GM23338 (cell line): ENCODE results near the gene FYB2. TPM values are rescaled to one million over a fixed set of nuclear protein-coding genes. Genes with fewer than 3 reads are reported as not detected.

ENCODE experiments used
- ATAC-seq: fragments of 200-7000 bp; cut with Tn5 transposase; 3 replicates; pipeline ENCODE4 v1.9.1; 2020
- DNase-seq: peaks from one replicate; pipeline ENCODE4 v3.0.0-alpha.2; 2015; ENCODE audit warnings: low spot score
- H2AFZ ChIP-seq: fragments of 200-600 bp; sonication (generic); 2 replicates; pipeline ENCODE4 v1.8.0; 2016; ENCODE audit warnings: antibody characterized with exemption, mild to moderate bottlenecking, moderate library complexity
- H3F3A ChIP-seq: fragments of 200-600 bp; sonication (generic); replicated peaks from 2 replicates; pipeline ENCODE4 v1.8.0; 2017; ENCODE audit warnings: antibody characterized with exemption, mixed run types, low read depth
- H3K27ac ChIP-seq: fragments of 200-600 bp; sonication (generic); 2 replicates; pipeline ENCODE4 v1.6.1; 2016; ENCODE audit warnings: low read depth
- H3K27me3 ChIP-seq: fragments of 200-600 bp; sonication (generic); 2 replicates; pipeline ENCODE4 v1.8.0; 2016; ENCODE audit warnings: mild to moderate bottlenecking, mixed run types, moderate library complexity; ENCODE audit not compliant: insufficient read depth
- H3K36me3 ChIP-seq: fragments of 200-600 bp; sonication (generic); 2 replicates; pipeline ENCODE4 v1.8.0; 2016; ENCODE audit warnings: mild to moderate bottlenecking; ENCODE audit not compliant: insufficient read depth
- H3K4me1 ChIP-seq: fragments of 200-600 bp; sonication (generic); 2 replicates; pipeline ENCODE4 v1.8.0; 2016; ENCODE audit warnings: mild to moderate bottlenecking, moderate library complexity; ENCODE audit not compliant: insufficient read depth
- H3K4me2 ChIP-seq: fragments of 200-600 bp; sonication (generic); 2 replicates; pipeline ENCODE4 v1.7.1; 2017; ENCODE audit warnings: mixed run types
- H3K4me3 ChIP-seq: fragments of 200-600 bp; sonication (generic); 2 replicates; pipeline ENCODE4 v1.6.1; 2016; ENCODE audit warnings: mixed run types
- H3K79me2 ChIP-seq: fragments of 200-600 bp; sonication (generic); replicated peaks from 2 replicates; pipeline ENCODE4 v1.8.0; 2017; ENCODE audit warnings: mild to moderate bottlenecking; ENCODE audit not compliant: insufficient read depth
- H3K9me2 ChIP-seq: fragments of 200-600 bp; sonication (generic); 2 replicates; pipeline ENCODE4 v1.8.0; 2017; ENCODE audit not compliant: insufficient read depth
- H4K20me1 ChIP-seq: fragments of 200-600 bp; sonication (generic); replicated peaks from 2 replicates; pipeline ENCODE4 v1.8.0; 2017; ENCODE audit warnings: mild to moderate bottlenecking; ENCODE audit not compliant: insufficient read depth
- H3K27ac Mint-ChIP-seq: 2 replicates; pipeline ENCODE4 v1.8.0; 2020; ENCODE audit warnings: inconsistent platforms, mild to moderate bottlenecking, moderate library complexity, mixed read lengths
- H3K27me3 Mint-ChIP-seq: 3 replicates; pipeline ENCODE4 v1.8.0; 2022; ENCODE audit warnings: low read depth, mild to moderate bottlenecking, moderate library complexity, mixed read lengths, inconsistent platforms; ENCODE audit not compliant: insufficient read depth, poor library complexity
- H3K36me3 Mint-ChIP-seq: 3 replicates; pipeline ENCODE4 v1.8.0; 2021; ENCODE audit warnings: low read depth, mild to moderate bottlenecking, inconsistent platforms, moderate library complexity, mixed read lengths
- H3K4me1 Mint-ChIP-seq: 3 replicates; pipeline ENCODE4 v1.8.0; 2020; ENCODE audit warnings: mild to moderate bottlenecking, inconsistent platforms, mixed read lengths
- H3K4me3 Mint-ChIP-seq: 3 replicates; pipeline ENCODE4 v1.8.0; 2021; ENCODE audit warnings: moderate library complexity, mild to moderate bottlenecking, inconsistent platforms, mixed read lengths
- H3K9me3 Mint-ChIP-seq: 3 replicates; pipeline ENCODE4 v1.8.0; 2020; ENCODE audit warnings: moderate library complexity, mild to moderate bottlenecking, inconsistent platforms, mixed read lengths
- CREB1 ChIP-seq: fragments of 250-450 bp; sonication (Bioruptor Pico); IDR thresholded peaks from 2 replicates; pipeline ENCODE4 v1.5.0; 2020; ENCODE audit warnings: low read depth, mild to moderate bottlenecking, moderate library complexity
- EZH2 ChIP-seq: fragments of 200-600 bp; sonication (generic); IDR thresholded peaks from one replicate; pipeline ENCODE4 v1.8.0; 2017; ENCODE audit warnings: antibody characterized with exemption, mild to moderate bottlenecking, low read depth; ENCODE audit not compliant: unreplicated experiment
- EZH2phosphoT487 ChIP-seq: fragments of 200-600 bp; sonication (generic); IDR thresholded peaks from one replicate; pipeline ENCODE4 v1.8.1; 2018; ENCODE audit warnings: antibody characterized with exemption; ENCODE audit not compliant: unreplicated experiment
- NANOG ChIP-seq: IDR thresholded peaks from 2 replicates; pipeline ENCODE4 v1.6.1; 2016; ENCODE audit warnings: antibody characterized with exemption, borderline replicate concordance
- polyA plus RNA-seq: library from polyadenylated mRNA; unstranded; fragments of >200 nt; fragmentation: Nextera tagmentation; extraction: Ambion mirVana; gene quantifications from 2 replicates; pipeline ENCODE4 v1.2.1, GENCODE V29; 2016
- total RNA-seq: library from RNA; depleted of rRNA; stranded (reverse); fragments of >200 nt; shearing (Covaris generic); gene quantifications from 2 replicates; pipeline ENCODE4 v1.2.3, GENCODE V29; 2014
- TF ChIP-seq, protein P1 (sequence below): IDR thresholded peaks from one replicate; pipeline ENCODE4 v1.6.1; 2018; ENCODE audit warnings: antibody characterized with exemption; ENCODE audit not compliant: unreplicated experiment
- TF ChIP-seq, protein P2 (sequence below): IDR thresholded peaks from 2 replicates; pipeline ENCODE4 v1.6.1; 2016; ENCODE audit warnings: antibody characterized with exemption
- TF ChIP-seq, protein P3 (sequence below): fragments of 250-450 bp; sonication (Bioruptor Pico); IDR thresholded peaks from 2 replicates; pipeline ENCODE4 v1.5.0; 2020; ENCODE audit warnings: mild to moderate bottlenecking, moderate library complexity

The FYB2 gene
- total and polyA plus RNA-seq, 2 experiments from 2014 or later = 0.39 TPM; not detected in 1

DNA sequence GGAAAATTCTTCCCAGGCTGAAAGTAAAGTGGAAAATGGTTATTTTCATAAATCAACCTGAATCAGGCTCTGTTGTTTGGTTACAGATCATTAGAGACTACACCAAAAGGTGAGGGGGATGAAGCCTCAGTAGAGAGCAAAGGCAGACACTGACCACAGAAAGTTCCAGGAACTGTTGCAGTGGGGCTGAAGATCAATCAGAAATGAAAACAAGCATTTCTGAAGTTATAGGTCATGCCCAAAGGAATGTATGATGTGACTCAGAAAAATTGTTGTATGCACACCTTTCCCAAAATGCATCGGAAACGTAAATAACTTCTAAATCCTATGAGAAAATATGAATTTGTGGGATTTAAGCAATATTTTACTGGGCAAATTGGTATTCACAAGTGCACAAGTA lies 63.3 kb downstream of the FYB2 start (continued):
- TF ChIP-seq, protein P1, sequence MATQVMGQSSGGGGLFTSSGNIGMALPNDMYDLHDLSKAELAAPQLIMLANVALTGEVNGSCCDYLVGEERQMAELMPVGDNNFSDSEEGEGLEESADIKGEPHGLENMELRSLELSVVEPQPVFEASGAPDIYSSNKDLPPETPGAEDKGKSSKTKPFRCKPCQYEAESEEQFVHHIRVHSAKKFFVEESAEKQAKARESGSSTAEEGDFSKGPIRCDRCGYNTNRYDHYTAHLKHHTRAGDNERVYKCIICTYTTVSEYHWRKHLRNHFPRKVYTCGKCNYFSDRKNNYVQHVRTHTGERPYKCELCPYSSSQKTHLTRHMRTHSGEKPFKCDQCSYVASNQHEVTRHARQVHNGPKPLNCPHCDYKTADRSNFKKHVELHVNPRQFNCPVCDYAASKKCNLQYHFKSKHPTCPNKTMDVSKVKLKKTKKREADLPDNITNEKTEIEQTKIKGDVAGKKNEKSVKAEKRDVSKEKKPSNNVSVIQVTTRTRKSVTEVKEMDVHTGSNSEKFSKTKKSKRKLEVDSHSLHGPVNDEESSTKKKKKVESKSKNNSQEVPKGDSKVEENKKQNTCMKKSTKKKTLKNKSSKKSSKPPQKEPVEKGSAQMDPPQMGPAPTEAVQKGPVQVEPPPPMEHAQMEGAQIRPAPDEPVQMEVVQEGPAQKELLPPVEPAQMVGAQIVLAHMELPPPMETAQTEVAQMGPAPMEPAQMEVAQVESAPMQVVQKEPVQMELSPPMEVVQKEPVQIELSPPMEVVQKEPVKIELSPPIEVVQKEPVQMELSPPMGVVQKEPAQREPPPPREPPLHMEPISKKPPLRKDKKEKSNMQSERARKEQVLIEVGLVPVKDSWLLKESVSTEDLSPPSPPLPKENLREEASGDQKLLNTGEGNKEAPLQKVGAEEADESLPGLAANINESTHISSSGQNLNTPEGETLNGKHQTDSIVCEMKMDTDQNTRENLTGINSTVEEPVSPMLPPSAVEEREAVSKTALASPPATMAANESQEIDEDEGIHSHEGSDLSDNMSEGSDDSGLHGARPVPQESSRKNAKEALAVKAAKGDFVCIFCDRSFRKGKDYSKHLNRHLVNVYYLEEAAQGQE = no peak
- TF ChIP-seq, protein P2, sequence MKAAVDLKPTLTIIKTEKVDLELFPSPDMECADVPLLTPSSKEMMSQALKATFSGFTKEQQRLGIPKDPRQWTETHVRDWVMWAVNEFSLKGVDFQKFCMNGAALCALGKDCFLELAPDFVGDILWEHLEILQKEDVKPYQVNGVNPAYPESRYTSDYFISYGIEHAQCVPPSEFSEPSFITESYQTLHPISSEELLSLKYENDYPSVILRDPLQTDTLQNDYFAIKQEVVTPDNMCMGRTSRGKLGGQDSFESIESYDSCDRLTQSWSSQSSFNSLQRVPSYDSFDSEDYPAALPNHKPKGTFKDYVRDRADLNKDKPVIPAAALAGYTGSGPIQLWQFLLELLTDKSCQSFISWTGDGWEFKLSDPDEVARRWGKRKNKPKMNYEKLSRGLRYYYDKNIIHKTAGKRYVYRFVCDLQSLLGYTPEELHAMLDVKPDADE = no peak

DNA sequence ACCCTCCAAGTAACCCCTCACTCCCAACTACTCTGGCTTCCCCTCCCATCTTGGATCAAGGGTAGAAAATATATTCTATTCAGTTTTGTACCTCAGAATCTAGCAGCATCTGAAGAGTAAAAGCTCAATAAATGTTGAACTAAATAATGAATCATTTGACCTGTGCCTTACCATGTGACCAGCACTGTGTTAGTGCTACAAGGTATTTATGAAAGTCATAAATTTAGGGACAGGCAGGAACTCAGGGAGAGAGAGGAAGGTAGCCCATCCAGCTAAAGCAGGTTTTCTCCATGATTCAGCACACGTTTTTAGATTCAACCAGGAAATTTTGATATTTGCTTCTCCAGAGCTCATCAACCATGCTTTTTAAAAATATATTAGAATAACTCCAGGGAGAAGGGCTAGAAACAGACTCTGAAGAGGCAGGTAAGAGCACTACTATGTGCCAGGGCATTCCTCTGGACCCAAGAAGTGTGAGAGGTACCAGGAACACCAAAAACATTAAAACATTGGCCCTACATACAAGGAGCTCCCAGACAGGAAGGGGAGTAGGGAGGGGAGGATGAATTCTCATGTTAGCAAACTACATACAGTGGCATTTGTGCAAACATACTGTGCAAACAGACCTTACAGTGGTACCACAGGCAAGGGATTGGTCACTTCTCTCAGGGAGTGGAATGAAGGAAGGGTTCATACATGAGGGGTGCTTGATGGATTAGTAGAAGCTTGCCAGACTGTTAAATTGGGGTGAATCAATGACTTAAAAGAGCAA lies 64.3 kb downstream of the FYB2 start:
- Histone ChIP-seq H3K9me2 (no peaks in the 10 kb centered on the region), H2AFZ (no peak overlapping the region), H3K4me3 (no peak overlapping the region), H3K79me2 (no peaks in the 10 kb centered on the region), H3K36me3 (no peaks in the 10 kb centered on the region), H3F3A (no peaks in the 10 kb centered on the region), H4K20me1 (no peaks in the 10 kb centered on the region), H3K4me2 (no peak overlapping the region), H3K27ac (no peak overlapping the region), H3K27me3 (no peaks in the 10 kb centered on the region), H3K4me1 (no peaks in the 10 kb centered on the region)
- ATAC-seq = no peak
- no peak for DNase-seq
- Mint-ChIP-seq H3K27ac (no peak overlapping the region), H3K27me3 (peaks cover 2% of the 10 kb centered on the region), H3K9me3 (no peaks in the 10 kb centered on the region), H3K36me3 (no peaks in the 10 kb centered on the region), H3K4me1 (no peaks in the 10 kb centered on the region), H3K4me3 (no peak overlapping the region)
- TF ChIP-seq, protein P3, sequence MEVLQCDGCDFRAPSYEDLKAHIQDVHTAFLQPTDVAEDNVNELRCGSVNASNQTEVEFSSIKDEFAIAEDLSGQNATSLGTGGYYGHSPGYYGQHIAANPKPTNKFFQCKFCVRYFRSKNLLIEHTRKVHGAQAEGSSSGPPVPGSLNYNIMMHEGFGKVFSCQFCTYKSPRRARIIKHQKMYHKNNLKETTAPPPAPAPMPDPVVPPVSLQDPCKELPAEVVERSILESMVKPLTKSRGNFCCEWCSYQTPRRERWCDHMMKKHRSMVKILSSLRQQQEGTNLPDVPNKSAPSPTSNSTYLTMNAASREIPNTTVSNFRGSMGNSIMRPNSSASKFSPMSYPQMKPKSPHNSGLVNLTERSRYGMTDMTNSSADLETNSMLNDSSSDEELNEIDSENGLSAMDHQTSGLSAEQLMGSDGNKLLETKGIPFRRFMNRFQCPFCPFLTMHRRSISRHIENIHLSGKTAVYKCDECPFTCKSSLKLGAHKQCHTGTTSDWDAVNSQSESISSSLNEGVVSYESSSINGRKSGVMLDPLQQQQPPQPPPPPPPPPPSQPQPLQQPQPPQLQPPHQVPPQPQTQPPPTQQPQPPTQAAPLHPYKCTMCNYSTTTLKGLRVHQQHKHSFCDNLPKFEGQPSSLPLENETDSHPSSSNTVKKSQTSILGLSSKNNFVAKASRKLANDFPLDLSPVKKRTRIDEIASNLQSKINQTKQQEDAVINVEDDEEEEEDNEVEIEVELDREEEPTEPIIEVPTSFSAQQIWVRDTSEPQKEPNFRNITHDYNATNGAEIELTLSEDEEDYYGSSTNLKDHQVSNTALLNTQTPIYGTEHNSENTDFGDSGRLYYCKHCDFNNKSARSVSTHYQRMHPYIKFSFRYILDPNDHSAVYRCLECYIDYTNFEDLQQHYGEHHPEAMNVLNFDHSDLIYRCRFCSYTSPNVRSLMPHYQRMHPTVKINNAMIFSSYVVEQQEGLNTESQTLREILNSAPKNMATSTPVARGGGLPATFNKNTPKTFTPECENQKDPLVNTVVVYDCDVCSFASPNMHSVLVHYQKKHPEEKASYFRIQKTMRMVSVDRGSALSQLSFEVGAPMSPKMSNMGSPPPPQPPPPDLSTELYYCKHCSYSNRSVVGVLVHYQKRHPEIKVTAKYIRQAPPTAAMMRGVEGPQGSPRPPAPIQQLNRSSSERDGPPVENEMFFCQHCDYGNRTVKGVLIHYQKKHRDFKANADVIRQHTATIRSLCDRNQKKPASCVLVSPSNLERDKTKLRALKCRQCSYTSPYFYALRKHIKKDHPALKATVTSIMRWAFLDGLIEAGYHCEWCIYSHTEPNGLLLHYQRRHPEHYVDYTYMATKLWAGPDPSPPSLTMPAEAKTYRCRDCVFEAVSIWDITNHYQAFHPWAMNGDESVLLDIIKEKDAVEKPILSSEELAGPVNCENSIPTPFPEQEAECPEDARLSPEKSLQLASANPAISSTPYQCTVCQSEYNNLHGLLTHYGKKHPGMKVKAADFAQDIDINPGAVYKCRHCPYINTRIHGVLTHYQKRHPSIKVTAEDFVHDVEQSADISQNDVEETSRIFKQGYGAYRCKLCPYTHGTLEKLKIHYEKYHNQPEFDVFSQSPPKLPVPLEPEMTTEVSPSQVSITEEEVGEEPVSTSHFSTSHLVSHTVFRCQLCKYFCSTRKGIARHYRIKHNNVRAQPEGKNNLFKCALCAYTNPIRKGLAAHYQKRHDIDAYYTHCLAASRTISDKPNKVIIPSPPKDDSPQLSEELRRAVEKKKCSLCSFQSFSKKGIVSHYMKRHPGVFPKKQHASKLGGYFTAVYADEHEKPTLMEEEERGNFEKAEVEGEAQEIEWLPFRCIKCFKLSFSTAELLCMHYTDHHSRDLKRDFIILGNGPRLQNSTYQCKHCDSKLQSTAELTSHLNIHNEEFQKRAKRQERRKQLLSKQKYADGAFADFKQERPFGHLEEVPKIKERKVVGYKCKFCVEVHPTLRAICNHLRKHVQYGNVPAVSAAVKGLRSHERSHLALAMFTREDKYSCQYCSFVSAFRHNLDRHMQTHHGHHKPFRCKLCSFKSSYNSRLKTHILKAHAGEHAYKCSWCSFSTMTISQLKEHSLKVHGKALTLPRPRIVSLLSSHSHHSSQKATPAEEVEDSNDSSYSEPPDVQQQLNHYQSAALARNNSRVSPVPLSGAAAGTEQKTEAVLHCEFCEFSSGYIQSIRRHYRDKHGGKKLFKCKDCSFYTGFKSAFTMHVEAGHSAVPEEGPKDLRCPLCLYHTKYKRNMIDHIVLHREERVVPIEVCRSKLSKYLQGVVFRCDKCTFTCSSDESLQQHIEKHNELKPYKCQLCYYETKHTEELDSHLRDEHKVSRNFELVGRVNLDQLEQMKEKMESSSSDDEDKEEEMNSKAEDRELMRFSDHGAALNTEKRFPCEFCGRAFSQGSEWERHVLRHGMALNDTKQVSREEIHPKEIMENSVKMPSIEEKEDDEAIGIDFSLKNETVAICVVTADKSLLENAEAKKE (CRISPR knock-in tag) = no peak
- TF ChIP-seq NANOG (no peak), CREB1 (CRISPR knock-in tag) (no peak), EZH2 (no peak), EZH2phosphoT487 (no peak)
- TF ChIP-seq, protein P1 = no peak
